Stimulated activated CD4-positive, alpha-beta T cell treated with anti-CD3 and anti-CD28 coated beads, Interleukin-15, amount 100 ng/mL, for 24 hours (primary cell): Measurements from ENCODE around the gene BMX.
A peak's percentile ranks its signal among the peaks of the same experiment; 100 is the strongest.

Experiments
- DNase-seq: peaks from one replicate; pipeline ENCODE4 v3.0.0-alpha.2; 2020

The BMX gene

DNA sequence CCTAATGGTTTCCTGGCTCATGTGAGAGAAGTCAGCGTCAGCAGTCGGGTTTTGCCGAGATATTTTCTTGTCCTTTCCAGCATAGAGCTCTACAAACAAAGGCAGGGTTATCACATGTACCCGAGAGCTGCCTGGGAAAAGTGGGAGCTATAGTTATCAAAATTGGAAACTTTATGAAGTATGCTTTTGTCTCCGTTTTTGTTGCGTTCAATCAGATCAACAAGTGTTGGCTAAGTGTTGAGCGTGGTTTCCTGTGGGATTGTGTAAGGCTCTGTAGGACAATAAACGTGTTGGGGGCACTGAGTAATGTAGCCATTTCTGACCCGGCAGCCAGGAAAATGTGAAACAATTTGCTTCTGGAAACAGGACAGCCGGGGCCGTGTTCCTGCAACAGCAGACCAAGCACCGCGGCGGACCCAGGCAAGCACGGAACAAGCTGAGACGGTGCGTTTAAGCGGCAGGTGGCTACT is at the start of gene BMX:
BMX (plus strand) TSS at position 311 of the 470 bp plus-strand sequence. CDS start 7,547 bp downstream, outside the sequence.
- no peak for DNase-seq

DNA sequence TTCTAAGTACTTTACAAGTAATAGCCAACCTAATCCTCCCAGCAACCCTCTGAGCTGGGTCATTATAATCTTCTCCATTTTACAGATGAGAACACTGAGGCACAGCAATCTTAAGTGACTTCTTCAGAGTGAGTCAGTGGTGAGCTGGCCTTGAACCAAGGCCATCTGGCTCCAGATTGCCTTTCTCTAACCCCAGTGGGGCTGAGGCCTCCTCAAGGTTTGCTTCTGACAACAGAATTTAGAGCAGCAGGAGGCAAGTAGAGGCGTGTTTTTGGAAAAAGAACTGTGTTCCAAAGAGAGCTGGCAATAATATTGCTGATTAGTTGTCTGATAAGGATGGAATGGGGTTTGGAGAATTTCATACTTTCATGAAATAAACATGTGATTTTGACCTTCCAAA is 48.7 kb upstream of the BMX start:
- DNase-seq: no peak

- no peak for DNase-seq
These were observed 35.9 kb upstream of the BMX start for GRCh38 chrX:15464704-15465103.

DNA sequence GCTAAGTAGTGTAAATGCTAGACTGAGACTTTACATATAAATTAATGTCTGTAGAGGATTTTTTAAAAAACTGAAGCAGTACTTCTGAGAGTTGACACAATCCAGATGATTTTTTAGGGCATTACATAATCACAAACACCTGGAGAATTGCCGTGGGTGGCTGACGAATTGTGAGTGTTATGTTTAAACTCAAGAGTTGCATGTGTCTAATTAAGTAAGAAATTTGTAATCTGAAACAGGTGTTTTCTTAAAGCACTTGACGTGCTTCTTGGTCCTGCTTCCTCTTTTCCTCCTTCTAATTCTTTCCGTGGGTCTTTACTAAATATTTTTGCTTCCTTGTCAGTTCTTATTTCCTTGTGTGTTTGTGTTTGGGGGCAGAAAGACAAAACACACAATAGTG is 35.3 kb upstream of the BMX start:
- no peak for DNase-seq

- DNase-seq: peak; percentile 1
These were observed 34.5 kb upstream of the BMX start for GRCh38 chrX:15465896-15466651.

GRCh38 chrX:15468036-15468435 is 32.6 kb upstream of the BMX start:
- DNase-seq: no peak

GRCh38 chrX:15469613-15470012 is 31.0 kb upstream of the BMX start:
- DNase-seq: no peak

- peak; percentile 68 for DNase-seq
These were observed 29.6 kb upstream of the BMX start for GRCh38 chrX:15471028-15471427.

GRCh38 chrX:15472531-15472930 is 28.1 kb upstream of the BMX start:
- DNase-seq: no peak

GRCh38 chrX:15474028-15474427 is 26.6 kb upstream of the BMX start:
- DNase-seq: no peak

DNA sequence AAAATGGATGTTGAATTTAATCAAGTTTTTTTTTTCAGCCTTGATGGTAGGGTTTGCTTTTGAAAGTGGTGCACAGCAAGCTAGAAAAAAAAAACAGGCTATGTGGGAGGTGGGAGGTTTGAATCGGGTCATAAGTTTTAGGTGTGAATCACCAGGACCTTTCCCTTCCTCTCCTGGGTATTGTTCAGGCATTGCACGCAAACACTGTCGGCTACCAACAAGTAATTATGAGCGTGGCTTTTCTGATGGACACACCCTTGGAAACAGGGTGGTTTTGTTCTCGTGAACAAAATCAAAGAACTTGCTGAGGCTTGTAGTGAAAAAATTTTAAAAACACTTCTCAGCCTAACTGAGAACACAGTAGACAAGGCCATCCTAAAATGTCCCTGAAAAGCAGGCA is 25.6 kb upstream of the BMX start:
- DNase-seq: no peak

DNA sequence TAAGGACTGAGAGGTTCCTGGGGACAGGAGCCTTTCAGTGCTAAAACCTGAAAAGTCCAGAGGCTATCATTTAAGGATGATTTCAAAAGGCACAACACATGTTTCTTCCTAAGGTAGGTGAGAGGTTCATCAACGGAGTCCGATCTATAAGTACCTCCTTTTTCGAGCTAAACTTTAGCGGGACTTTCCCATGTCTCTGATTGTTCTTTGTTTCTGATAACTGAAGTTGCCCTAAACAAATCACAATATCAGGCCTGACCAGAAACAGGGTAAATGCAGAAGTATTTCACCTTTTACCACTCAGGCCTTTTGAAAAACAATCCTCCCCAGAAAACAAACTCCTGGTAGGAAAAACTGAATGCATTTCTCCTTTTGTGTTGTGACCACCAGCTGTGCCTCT is 25.1 kb upstream of the BMX start:
- no peak for DNase-seq

DNA sequence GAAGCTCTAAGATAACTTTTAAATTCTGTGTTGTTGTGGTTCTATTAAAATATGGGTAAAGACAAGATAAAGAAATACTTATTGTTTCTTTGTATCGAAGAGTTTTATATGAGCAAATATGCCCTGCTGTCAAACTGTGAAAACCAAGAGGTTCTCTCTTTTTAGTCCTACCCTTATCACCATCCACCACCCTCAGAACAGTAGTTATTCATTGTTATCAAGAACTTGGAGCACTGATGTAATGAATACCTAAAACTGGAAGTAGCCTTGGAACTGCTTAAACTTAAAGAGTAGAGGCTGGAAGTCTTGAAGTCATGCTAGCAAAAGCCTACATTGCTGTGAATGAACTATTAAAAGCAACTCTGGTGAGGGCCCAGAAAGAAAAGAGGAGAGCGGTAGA is 16.7 kb upstream of the BMX start:
- no peak for DNase-seq

DNA sequence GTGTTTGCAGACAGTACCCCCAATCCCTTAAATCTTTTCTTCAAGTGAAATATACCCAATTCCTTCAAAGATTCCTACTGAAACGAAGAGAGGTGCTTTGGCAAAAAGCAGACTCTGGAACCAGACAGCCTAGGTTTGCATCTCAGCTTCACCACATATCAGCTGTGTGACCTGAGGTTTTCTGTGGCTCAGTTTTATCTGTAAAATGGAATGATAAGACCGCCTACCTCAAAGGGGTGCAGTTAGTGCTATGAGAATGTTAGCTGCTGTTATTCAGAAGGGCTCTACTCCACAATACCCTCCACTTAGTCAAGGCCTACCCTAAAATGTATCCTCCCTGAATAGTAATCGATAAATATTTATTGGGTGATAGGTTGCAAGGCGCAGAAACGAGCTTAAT is 8.1 kb upstream of the BMX start:
- no peak for DNase-seq

DNA sequence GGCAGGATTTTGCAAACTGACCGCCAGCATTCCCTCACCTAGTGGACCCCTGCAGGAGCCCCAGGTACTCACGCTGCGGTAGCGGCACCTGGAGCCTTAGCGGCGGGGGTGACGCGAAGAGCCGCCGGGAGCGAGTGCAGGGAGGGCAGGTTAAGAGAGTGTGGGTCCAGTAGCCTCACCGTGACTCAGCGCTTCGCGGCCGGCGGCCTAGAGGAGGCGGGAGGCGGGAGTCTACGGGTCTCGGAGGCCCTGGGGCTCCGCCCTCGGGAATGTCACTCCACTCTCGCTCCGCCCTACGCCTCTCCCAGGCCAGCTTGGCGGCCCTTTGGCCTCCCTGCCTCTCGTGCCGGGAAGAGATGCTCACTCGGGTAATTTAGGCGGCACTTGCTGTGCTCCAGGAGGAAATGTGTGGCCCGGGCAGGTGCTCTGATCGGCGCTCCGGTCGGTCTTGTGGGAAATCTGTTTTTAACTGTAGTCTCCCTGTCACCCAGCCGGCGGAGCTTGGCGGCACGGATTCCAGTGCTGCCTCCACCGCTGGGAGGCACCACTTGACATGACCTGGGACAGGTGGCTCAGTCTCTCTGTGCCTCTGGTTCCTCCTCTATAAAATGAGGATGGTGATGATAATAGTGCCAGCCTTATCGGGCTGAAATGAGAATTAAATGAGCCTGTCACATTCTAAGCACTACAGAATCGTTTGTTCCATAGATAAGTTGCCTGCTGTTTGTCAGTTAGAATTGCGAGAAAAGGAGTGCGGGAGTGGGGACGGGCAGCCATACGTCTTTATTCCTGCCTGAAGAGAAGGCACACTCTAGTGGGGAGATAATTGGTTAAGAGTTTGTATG is 7.3 kb upstream of the BMX start, which contains the start of gene PIR:
PIR (minus strand) TSS at position 216 of the 845 bp plus-strand sequence. CDS start 2,076 bp downstream, outside the sequence.
- DNase-seq: peak; percentile 80

DNA sequence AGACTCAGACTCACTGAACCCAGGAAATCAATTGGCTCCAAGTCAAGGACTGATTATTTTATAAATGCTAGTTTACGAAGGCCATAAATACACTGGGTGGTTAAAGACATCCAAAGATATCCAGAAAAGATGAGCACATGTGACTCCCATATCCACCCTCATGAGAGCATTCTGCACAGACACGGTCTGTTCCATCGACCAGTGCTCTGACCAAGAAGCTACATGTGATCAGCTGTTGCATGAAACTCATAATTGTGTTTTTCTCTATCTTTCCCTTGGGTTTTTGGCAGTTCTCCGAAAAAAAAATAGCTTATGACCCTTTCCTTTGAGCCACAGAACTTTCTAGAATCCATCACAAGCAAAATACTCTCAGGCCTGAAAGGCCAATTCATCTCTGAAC is 4.8 kb upstream of the BMX start:
- DNase-seq: no peak

- no peak for DNase-seq
These were observed 3.8 kb upstream of the BMX start for GRCh38 chrX:15496824-15497223.

DNA sequence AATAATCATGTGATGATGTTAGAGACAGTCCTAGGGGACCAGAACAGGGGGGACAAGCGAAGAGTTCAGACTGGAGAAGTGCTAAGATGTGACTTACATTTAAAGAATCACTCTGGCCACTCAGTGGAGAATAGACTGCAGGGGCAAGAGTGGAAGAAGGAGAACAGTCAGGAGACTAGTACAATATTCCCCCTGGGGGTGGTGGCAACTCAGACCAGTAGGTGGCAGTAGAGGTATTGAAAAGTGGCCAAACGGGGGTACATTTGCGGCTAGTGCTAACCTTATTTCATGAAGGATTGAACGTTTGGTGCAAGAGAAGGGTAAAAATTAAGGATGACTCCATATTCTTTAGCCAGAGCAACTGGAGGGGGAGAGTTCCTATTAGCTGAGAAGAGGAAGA is 2.7 kb upstream of the BMX start:
- peak; percentile 54 for DNase-seq

- no peak for DNase-seq
These were observed 1.9 kb upstream of the BMX start for GRCh38 chrX:15498741-15499140.

DNA sequence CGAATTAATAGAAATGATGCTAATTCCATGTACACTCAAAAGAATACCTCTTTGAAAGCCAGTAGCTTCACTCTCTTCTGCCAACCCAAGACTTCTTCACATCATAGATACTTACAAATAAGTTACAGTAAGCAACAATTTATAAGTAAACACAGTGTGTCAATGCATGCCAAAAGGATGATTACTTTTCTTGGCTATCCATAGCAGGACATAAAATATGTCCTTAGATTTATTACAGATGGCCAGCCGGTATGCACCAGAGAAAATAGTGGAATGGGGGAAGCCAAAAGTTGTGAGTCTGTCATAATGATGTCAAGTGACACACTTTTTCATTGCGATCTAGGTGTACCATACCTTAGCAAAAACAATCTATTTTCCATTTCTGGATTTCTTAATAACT is 631 bp upstream of the BMX start:
- no peak for DNase-seq

DNA sequence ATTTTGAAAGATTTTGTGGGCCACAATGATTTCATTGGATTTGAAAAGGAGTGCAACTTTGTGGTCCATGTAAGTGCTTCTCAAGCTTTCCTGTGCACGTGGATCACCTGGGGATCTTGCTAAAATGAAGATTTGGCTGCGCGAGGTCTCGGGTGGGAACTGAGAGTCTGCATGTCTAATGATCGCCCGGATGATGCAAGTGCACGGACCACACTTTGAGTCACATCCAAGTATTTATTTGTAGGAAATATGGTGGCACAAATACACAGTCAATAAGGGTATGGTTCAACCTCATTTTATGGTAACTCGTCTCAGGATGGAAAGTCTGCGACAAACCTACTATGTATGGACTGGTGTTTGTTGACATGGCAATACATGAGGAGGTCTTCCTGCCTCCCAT is 899 bp downstream of the BMX start:
- DNase-seq: no peak

- DNase-seq: no peak
These were observed 4.1 kb downstream of the BMX start for GRCh38 chrX:15504661-15505060.

GRCh38 chrX:15505101-15505500 is 4.5 kb downstream of the BMX start:
- no peak for DNase-seq

GRCh38 chrX:15507005-15507404 is 6.4 kb downstream of the BMX start:
- no peak for DNase-seq
